Esophagus muscularis mucosa (tissue), 4 donors: ENCODE data around the gene ADIPOR1. TPM values are rescaled to one million over a fixed set of nuclear protein-coding genes. Genes with fewer than 3 reads are reported as not detected.

Source experiments
- DNase-seq: peaks from one replicate; pipeline ENCODE4 v3.0.0-alpha.2; 2017; ENCODE audit errors: extremely low spot score
- H3K27ac ChIP-seq, 4 donors: fragments of 200-600 bp; sonication (generic); replicated peaks in 1 of 4; 1 replicate in 3 of 4; 2 replicates in 1 of 4; pipeline ENCODE4 v1.5.1; 2016 to 2019; ENCODE audit warnings: mild to moderate bottlenecking in 1 of 4
- H3K27me3 ChIP-seq, 4 donors: fragments of 200-600 bp; sonication (generic); one replicate each; pipeline versions ENCODE4 v1.5.1 to v1.6.0; 2016 to 2019
- H3K36me3 ChIP-seq, 4 donors: fragments of 200-600 bp; sonication (generic); one replicate each; pipeline ENCODE4 v1.5.1; 2016 to 2019
- H3K4me1 ChIP-seq, 4 donors: fragments of 200-600 bp; sonication (generic); one replicate each; pipeline ENCODE4 v1.5.1; 2016 to 2019
- H3K4me3 ChIP-seq, 4 donors: fragments of 200-600 bp; sonication (generic); 1 replicate in 2 of 4; 2 replicates in 2 of 4; pipeline ENCODE4 v1.5.1; 2016 to 2019; ENCODE audit warnings: mild to moderate bottlenecking in 4 of 4, moderate library complexity in 1 of 4
- H3K9me3 ChIP-seq, 4 donors: fragments of 200-600 bp; sonication (generic); 1 replicate in 3 of 4; 2 replicates in 1 of 4; pipeline ENCODE4 v1.5.1; 2016 to 2019
- CTCF ChIP-seq, 3 experiments: fragments of 200-600 bp in 2 of 3; fragments of 450-650 bp in 1 of 3; sonication (generic) in 2 of 3; IDR thresholded peaks; one replicate each; pipeline ENCODE4 v1.5.1; 2017 to 2019; ENCODE audit warnings: antibody characterized with exemption in 3 of 3, mild to moderate bottlenecking in 2 of 3, moderate library complexity in 1 of 3
- EP300 ChIP-seq: sonication (generic); formaldehyde crosslinking; IDR thresholded peaks from one replicate; pipeline ENCODE4 v1.6.1; 2017; ENCODE audit warnings: antibody characterized with exemption
- POLR2A ChIP-seq: fragments of 450-650 bp; IDR thresholded peaks from one replicate; pipeline ENCODE4 v1.6.1; 2017; ENCODE audit warnings: antibody characterized with exemption, moderate library complexity, mild to moderate bottlenecking, low read depth
- POLR2AphosphoS5 ChIP-seq, 2 donors: sonication (generic); formaldehyde crosslinking; IDR thresholded peaks; one replicate each; pipeline ENCODE4 v1.6.1; 2017; ENCODE audit warnings: antibody characterized with exemption in 2 of 2
- WGBS: methylation state at CpG from one replicate; pipeline ENCODE4 v1.1.5; 2018; 5-methylcytosine and 5-hydroxymethylcytosine counted together
- intact Hi-C: fragments of 100-400 bp; cut with DNase I; formaldehyde crosslinking; loops from one replicate; pipeline ENCODE4 v1.15.1; 2023
- total RNA-seq, 4 donors: library from RNA; depleted of rRNA; stranded (reverse); fragments of >200 nt; gene quantifications; one replicate each; pipeline versions ENCODE4 v1.1.0 to v1.2.1, GENCODE V29; 2016

ADIPOR1 gene
- total RNA-seq, 4 donors from 2014 or later, result 53.6 to 93.4 (median 70.0) TPM

- H3K4me1 ChIP-seq, result peaks cover 21 to 31% (median 23%) of the 10 kb centered on the region in 4 donors
- intact Hi-C loops, result loop anchor here (5.0 kb wide), 1 partner anchor 41 kb away; the partner anchor contains the start of gene TMEM183A
- H3K4me3 ChIP-seq, result peak overlapping the region; percentile 76 to 90 (median 86)
- H3K27me3 ChIP-seq, result no peaks in the 10 kb centered on the region
- 57% methylated on average over 11 of the region's 18 CpGs for WGBS
- H3K36me3 ChIP-seq, result peaks cover 13 to 42% (median 36%) of the 10 kb centered on the region in 4 donors
- peak overlapping the region; percentile 85 to 97 (median 96) for H3K27ac ChIP-seq
- no peaks in the 10 kb centered on the region for H3K9me3 ChIP-seq
- no peak for DNase-seq
- TF ChIP-seq CTCF (IDR thresholded peaks at IDR 0.05) (no peak), POLR2A (no peak), EP300 (no peak), POLR2AphosphoS5 (IDR thresholded peaks at IDR 0.05) (no peak)
Measured at GRCh38 chr1:202966006-202966898, 8.1 kb upstream of the ADIPOR1 start.

- Histone ChIP-seq H3K27ac (peak overlapping the region in 1 of 4 donors; percentile 95), H3K36me3 (peaks cover 13 to 44% (median 41%) of the 10 kb centered on the region in 4 donors), H3K4me1 (peaks cover 21 to 31% (median 23%) of the 10 kb centered on the region in 4 donors), H3K9me3 (no peaks in the 10 kb centered on the region), H3K27me3 (no peaks in the 10 kb centered on the region), H3K4me3 (no peak overlapping the region)
- 82% methylated on average over 3 of the region's 3 CpGs for WGBS
- intact Hi-C loops, result loop anchor here (5.0 kb wide), 1 partner anchor 42 kb away; the partner anchor contains the start of gene TMEM183A
- TF ChIP-seq CTCF (IDR thresholded peaks at IDR 0.05), result no peak
- no peak for TF ChIP-seq POLR2A
- no peak for DNase-seq
Measured at GRCh38 chr1:202965422-202965821, 7.3 kb upstream of the ADIPOR1 start.

- intact Hi-C loops, result loop anchor here (5.0 kb wide), 1 partner anchor 42 kb away; the partner anchor contains the start of gene TMEM183A
- peaks cover 13 to 44% (median 41%) of the 10 kb centered on the region in 4 donors for H3K36me3 ChIP-seq
- no peaks in the 10 kb centered on the region for H3K27me3 ChIP-seq
- H3K27ac ChIP-seq, result no peak overlapping the region
- no peak for DNase-seq
- H3K4me3 ChIP-seq, result no peak overlapping the region
- WGBS, result 83% methylated on average over 6 of the region's 6 CpGs
- TF ChIP-seq EP300 (no peak), POLR2A (no peak), CTCF (IDR thresholded peaks at IDR 0.05) (no peak), POLR2AphosphoS5 (IDR thresholded peaks at IDR 0.05) (no peak)
- H3K4me1 ChIP-seq, result peaks cover 21 to 31% (median 23%) of the 10 kb centered on the region in 4 donors
- H3K9me3 ChIP-seq, result no peaks in the 10 kb centered on the region
Measured at GRCh38 chr1:202964791-202965410, 6.8 kb upstream of the ADIPOR1 start.

- DNase-seq, result no peak
- Histone ChIP-seq H3K36me3 (peaks cover 13 to 44% (median 41%) of the 10 kb centered on the region in 4 donors), H3K4me1 (peaks cover 25 to 30% (median 28%) of the 10 kb centered on the region in 4 donors), H3K9me3 (no peaks in the 10 kb centered on the region), H3K27ac (no peak overlapping the region), H3K4me3 (no peak overlapping the region), H3K27me3 (peaks cover 0 to 4% (median 0%) of the 10 kb centered on the region in 4 donors)
- intact Hi-C loops, result no loop called here
- WGBS, result 93% methylated on average over 5 of the region's 5 CpGs
- TF ChIP-seq POLR2AphosphoS5 (IDR thresholded peaks at IDR 0.05) (no peak), CTCF (IDR thresholded peaks at IDR 0.05) (no peak), POLR2A (no peak), EP300 (no peak)
Measured at GRCh38 chr1:202961220-202961880, 3.2 kb upstream of the ADIPOR1 start.
